Loucy (cell line): ENCODE results near the gene PCDHA2.

Source experiments
- H2AFZ ChIP-seq: fragments of 200-600 bp; sonication (generic); 2 replicates; pipeline ENCODE4 v1.6.0; 2016; ENCODE audit warnings: antibody characterized with exemption, mild to moderate bottlenecking, low read length, moderate library complexity
- H3F3A ChIP-seq: fragments of 200-600 bp; 2 replicates; pipeline ENCODE4 v1.6.0; 2016; ENCODE audit warnings: antibody characterized with exemption, low read depth, mild to moderate bottlenecking
- H3K27me3 ChIP-seq: fragments of 200-600 bp; sonication (generic); 2 replicates; pipeline ENCODE4 v1.6.1; 2014; ENCODE audit warnings: low read length, mild to moderate bottlenecking; ENCODE audit not compliant: insufficient read depth, poor library complexity, severe bottlenecking
- H3K36me3 ChIP-seq: fragments of 200-600 bp; sonication (generic); 2 replicates; pipeline ENCODE4 v1.6.1; 2016; ENCODE audit warnings: low read length; ENCODE audit not compliant: insufficient read depth
- H3K4me1 ChIP-seq: fragments of 200-600 bp; sonication (generic); 2 replicates; pipeline ENCODE4 v1.5.1; 2014; ENCODE audit warnings: low read length, mild to moderate bottlenecking; ENCODE audit not compliant: insufficient read depth, poor library complexity, severe bottlenecking
- H3K4me2 ChIP-seq: fragments of 200-600 bp; sonication (generic); 2 replicates; pipeline ENCODE4 v1.6.0; 2014; ENCODE audit warnings: antibody characterized with exemption, low read length, low read depth, mild to moderate bottlenecking; ENCODE audit not compliant: poor library complexity, severe bottlenecking
- H3K4me3 ChIP-seq: fragments of 200-600 bp; sonication (generic); 2 replicates; pipeline ENCODE4 v1.5.1; 2014; ENCODE audit warnings: low read length, mild to moderate bottlenecking, mixed read lengths; ENCODE audit not compliant: poor library complexity, severe bottlenecking
- H3K79me2 ChIP-seq: fragments of 200-600 bp; sonication (generic); 2 replicates; pipeline ENCODE4 v1.6.1; 2014; ENCODE audit warnings: low read length; ENCODE audit not compliant: insufficient read depth
- H3K9ac ChIP-seq: fragments of 200-600 bp; sonication (generic); 2 replicates; pipeline ENCODE4 v1.6.0; 2014; ENCODE audit warnings: mild to moderate bottlenecking, low read depth, low read length, moderate library complexity; ENCODE audit not compliant: poor library complexity, severe bottlenecking
- H3K9me2 ChIP-seq: fragments of 200-600 bp; sonication (generic); replicated peaks from 2 replicates; pipeline ENCODE4 v1.6.1; 2016; ENCODE audit warnings: low read depth, low read length, mixed read lengths
- H3K9me3 ChIP-seq: fragments of 200-600 bp; sonication (generic); 2 replicates; pipeline ENCODE4 v1.6.1; 2014; ENCODE audit warnings: mild to moderate bottlenecking, antibody characterized with exemption, low read length, low read depth; ENCODE audit not compliant: insufficient read depth
- H4K20me1 ChIP-seq: fragments of 200-600 bp; sonication (generic); 2 replicates; pipeline ENCODE4 v1.6.0; 2014; ENCODE audit warnings: antibody characterized with exemption, low read length, mild to moderate bottlenecking; ENCODE audit not compliant: insufficient read depth, poor library complexity, severe bottlenecking
- EZH2phosphoT487 ChIP-seq: fragments of 200-600 bp; IDR thresholded peaks from 2 replicates; pipeline ENCODE4 v1.6.1; 2018; ENCODE audit warnings: antibody characterized with exemption, mild to moderate bottlenecking, moderate library complexity, borderline replicate concordance
- TF ChIP-seq, protein P1 (sequence below): fragments of 200-600 bp; sonication (generic); conservative IDR thresholded peaks from 2 replicates; pipeline ENCODE4 v1.5.1; 2014; ENCODE audit warnings: mild to moderate bottlenecking, antibody characterized with exemption, low read length

Gene PCDHA2

DNA sequence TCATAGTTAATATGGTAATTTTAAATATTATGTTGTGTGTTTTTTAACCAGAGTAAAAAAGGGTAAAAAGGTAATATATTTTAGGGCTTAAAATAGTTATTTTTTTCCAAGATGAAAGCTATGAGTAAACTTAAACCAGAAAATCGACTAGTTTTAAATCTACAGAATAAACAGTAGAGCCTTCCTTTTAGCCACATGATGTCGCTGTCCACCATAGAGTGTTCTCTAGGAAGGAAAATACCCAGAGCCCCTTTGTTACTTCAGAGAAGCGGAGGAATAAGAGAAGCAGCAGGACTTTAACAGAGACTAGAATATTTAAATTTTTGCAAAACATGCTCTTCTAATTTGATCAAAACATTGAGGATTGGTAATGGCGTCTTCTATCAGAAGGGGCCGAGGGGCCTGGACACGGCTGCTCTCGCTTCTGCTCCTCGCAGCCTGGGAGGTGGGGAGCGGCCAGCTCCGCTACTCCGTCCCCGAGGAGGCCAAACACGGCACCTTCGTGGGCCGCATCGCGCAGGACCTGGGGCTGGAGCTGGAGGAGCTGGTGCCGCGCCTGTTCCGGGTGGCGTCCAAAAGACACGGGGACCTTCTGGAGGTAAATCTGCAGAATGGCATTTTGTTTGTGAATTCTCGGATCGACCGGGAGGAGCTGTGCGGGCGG is at the start of gene PCDHA2:
Gene PCDHA2, plus strand, starts transcription at position 258 of the 664 bp plus-strand sequence.
- Histone ChIP-seq H3K9ac (no peak within 1 kb of the TSS), H3K9me3 (no peaks in the 10 kb centered on the region), H3F3A (no peaks in the 10 kb centered on the region), H3K27me3 (no peaks in the 10 kb centered on the region), H4K20me1 (no peaks in the 10 kb centered on the region), H3K4me3 (no peak within 1 kb of the TSS), H3K4me2 (no peak within 1 kb of the TSS), H3K79me2 (no peaks in the 10 kb centered on the region), H3K36me3 (no peaks in the 10 kb centered on the region), H3K9me2 (no peaks in the 10 kb centered on the region), H3K4me1 (no peaks in the 10 kb centered on the region), H2AFZ (no peak within 1 kb of the TSS)
- TF ChIP-seq, protein P1, sequence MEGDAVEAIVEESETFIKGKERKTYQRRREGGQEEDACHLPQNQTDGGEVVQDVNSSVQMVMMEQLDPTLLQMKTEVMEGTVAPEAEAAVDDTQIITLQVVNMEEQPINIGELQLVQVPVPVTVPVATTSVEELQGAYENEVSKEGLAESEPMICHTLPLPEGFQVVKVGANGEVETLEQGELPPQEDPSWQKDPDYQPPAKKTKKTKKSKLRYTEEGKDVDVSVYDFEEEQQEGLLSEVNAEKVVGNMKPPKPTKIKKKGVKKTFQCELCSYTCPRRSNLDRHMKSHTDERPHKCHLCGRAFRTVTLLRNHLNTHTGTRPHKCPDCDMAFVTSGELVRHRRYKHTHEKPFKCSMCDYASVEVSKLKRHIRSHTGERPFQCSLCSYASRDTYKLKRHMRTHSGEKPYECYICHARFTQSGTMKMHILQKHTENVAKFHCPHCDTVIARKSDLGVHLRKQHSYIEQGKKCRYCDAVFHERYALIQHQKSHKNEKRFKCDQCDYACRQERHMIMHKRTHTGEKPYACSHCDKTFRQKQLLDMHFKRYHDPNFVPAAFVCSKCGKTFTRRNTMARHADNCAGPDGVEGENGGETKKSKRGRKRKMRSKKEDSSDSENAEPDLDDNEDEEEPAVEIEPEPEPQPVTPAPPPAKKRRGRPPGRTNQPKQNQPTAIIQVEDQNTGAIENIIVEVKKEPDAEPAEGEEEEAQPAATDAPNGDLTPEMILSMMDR, result peak; percentile 37; the same call in 1 of the 2 replicates
- no peak for TF ChIP-seq EZH2phosphoT487

DNA sequence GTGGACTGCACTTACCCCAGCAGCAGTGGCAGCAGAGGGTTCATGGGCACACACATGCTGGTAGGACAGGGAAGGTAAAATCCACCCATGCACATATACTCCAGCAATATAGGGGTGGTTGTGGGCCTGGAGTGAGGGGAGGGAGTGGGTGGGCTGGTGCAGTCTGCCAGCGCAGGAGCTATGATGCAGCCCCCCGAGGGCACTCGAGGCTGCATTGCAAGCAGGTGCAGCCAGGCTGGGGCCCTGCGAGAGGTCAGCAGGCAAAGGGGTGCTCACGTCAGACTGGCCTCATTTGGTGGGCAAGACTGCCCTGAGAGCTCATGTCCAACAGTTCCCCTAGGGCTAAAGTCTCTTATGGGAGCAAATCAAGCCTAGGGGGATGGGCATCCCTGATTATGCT is 41.1 kb upstream of the PCDHA2 start:
- no peaks in the 10 kb centered on the region for H3K4me1 ChIP-seq
- no peaks in the 10 kb centered on the region for H3F3A ChIP-seq
- no peaks in the 10 kb centered on the region for H3K27me3 ChIP-seq
- H3K4me2 ChIP-seq, result no peak overlapping the region
- H3K9me3 ChIP-seq, result peaks cover 3% of the 10 kb centered on the region; the same call in 1 of the 2 replicates
- TF ChIP-seq, protein P1, result no peak
- TF ChIP-seq EZH2phosphoT487, result no peak
- no peaks in the 10 kb centered on the region for H3K79me2 ChIP-seq
- H3K4me3 ChIP-seq, result no peak overlapping the region
- H4K20me1 ChIP-seq, result no peaks in the 10 kb centered on the region
- H3K9me2 ChIP-seq, result no peaks in the 10 kb centered on the region
- no peak overlapping the region for H3K9ac ChIP-seq
- no peaks in the 10 kb centered on the region for H3K36me3 ChIP-seq
- H2AFZ ChIP-seq, result no peak overlapping the region

DNA sequence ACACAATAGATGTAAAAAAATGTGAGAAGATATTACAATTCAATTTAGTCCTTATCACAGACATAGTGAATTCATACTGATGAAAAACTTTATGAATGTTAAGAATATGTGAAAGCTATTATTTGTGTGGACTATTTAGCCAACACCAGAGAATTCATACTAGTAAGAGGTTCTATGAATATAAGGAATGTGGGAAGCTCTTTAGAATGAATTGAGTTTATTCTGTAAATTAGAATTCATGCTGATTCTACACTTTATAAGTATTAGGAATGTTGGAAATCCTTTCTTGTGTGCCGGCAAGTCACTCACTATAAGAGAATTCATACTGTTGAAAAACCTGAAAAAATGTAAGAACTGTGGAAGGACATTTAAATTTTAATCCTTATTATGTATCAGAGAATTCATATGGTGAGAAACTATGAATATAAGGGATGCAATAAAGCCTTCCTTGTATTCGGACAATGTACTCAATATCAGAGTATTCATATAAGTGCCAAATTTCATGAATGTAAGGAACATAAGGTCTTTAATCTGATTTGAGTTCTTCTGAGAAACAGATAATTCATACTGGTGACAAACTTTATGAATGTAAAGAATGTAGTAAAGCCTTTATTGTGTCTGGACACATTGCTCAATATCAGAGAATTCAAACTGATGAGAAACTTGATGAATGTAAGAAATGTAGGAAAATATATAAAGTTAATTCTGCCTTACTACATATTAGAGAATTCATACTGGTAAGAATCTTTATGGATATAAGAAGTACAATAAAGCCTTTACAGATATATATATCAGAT is 30.3 kb upstream of the PCDHA2 start:
- Histone ChIP-seq H2AFZ (no peak overlapping the region), H3K4me3 (no peak overlapping the region), H3K4me1 (no peaks in the 10 kb centered on the region), H3F3A (no peaks in the 10 kb centered on the region), H3K27me3 (no peaks in the 10 kb centered on the region), H3K4me2 (no peak overlapping the region), H3K9me2 (no peaks in the 10 kb centered on the region), H4K20me1 (no peaks in the 10 kb centered on the region), H3K9ac (no peak overlapping the region), H3K36me3 (no peaks in the 10 kb centered on the region), H3K79me2 (no peaks in the 10 kb centered on the region), H3K9me3 (peaks cover 29% of the 10 kb centered on the region; the same call in 1 of the 2 replicates)
- TF ChIP-seq, protein P1, result no peak
- TF ChIP-seq EZH2phosphoT487, result no peak
